ENCODE data around the gene BRMS1.
"Not testable (repeated sequence)": the region's sequence is repeated elsewhere in the genome, so short reads cannot be mapped to it uniquely, and the experiment has no call there.

The BRMS1 gene

GRCh38 chr11:66344550-66345315, at the start of gene BRMS1:
Gene BRMS1, minus strand, starts transcription at chr11:66345104. Its CDS starts 2,870 bp downstream, at chr11:66342234.
- no peak for FAIRE-seq
- peak; percentile 89 for DNase-seq (ENCODE audit: low spot score)

GRCh38 chr11:66393954-66394353, 49.0 kb upstream of the BRMS1 start:
- no peak for FAIRE-seq
- no peak for DNase-seq (ENCODE audit: low spot score)

GRCh38 chr11:66391322-66391721, 46.4 kb upstream of the BRMS1 start:
- no peak for DNase-seq (ENCODE audit: low spot score)
- no peak for FAIRE-seq

- FAIRE-seq (no peak), DNase-seq (ENCODE audit: low spot score) (peak; percentile 18)
Measured at GRCh38 chr11:66388780-66389386, 44.0 kb upstream of the BRMS1 start.

GRCh38 chr11:66386171-66387069, 41.5 kb upstream of the BRMS1 start:
- DNase-seq (ENCODE audit: low spot score), result peak; percentile 59
- FAIRE-seq, result no peak

- not testable (repeated sequence) for FAIRE-seq; DNase-seq (ENCODE audit: low spot score)
Measured at GRCh38 chr11:66384316-66384715, 39.4 kb upstream of the BRMS1 start.

GRCh38 chr11:66380264-66380663, 35.4 kb upstream of the BRMS1 start:
- DNase-seq (ENCODE audit: low spot score); FAIRE-seq: not testable (repeated sequence)

- DNase-seq (ENCODE audit: low spot score); FAIRE-seq: not testable (repeated sequence)
Measured at GRCh38 chr11:66373690-66374287, 28.9 kb upstream of the BRMS1 start.

GRCh38 chr11:66373265-66373664, 28.4 kb upstream of the BRMS1 start:
- DNase-seq (ENCODE audit: low spot score), result no peak
- no peak for FAIRE-seq

- no peak for DNase-seq (ENCODE audit: low spot score)
- no peak for FAIRE-seq
Measured at GRCh38 chr11:66371627-66372415, 26.9 kb upstream of the BRMS1 start, which contains the start of gene SLC29A2. Gene SLC29A2, minus strand, starts transcription at chr11:66371760. Its CDS starts 169 bp downstream, at chr11:66371591.

- no peak for DNase-seq (ENCODE audit: low spot score)
- no peak for FAIRE-seq
Measured at GRCh38 chr11:66369073-66369894, 24.4 kb upstream of the BRMS1 start.

GRCh38 chr11:66368484-66368883, 23.6 kb upstream of the BRMS1 start:
- FAIRE-seq (no peak), DNase-seq (ENCODE audit: low spot score) (no peak)

- no peak for FAIRE-seq
- no peak for DNase-seq (ENCODE audit: low spot score)
Measured at GRCh38 chr11:66367561-66368312, 22.8 kb upstream of the BRMS1 start.

GRCh38 chr11:66366844-66367477, 22.1 kb upstream of the BRMS1 start:
- no peak for FAIRE-seq
- no peak for DNase-seq (ENCODE audit: low spot score)

- FAIRE-seq, result no peak
- DNase-seq (ENCODE audit: low spot score), result no peak
Measured at GRCh38 chr11:66365711-66366619, 21.1 kb upstream of the BRMS1 start.

GRCh38 chr11:66365166-66365565, 20.3 kb upstream of the BRMS1 start:
- DNase-seq (ENCODE audit: low spot score), result no peak
- FAIRE-seq, result no peak

- no peak for DNase-seq (ENCODE audit: low spot score)
- FAIRE-seq, result no peak
Measured at GRCh38 chr11:66363805-66364535, 19.1 kb upstream of the BRMS1 start.

Measured in RCC 7860 (cell line).